HG02870 (cell line): ENCODE data around the gene TNS1.

Experiments used
- ATAC-seq: cut with Tn5 transposase; IDR thresholded peaks from one replicate; pipeline ENCODE4 v1.9.1; 2021; ENCODE audit warnings: mild to moderate bottlenecking, moderate library complexity; ENCODE audit not compliant: unreplicated experiment

TNS1 gene

GRCh38 chr2:217755027-217755745 is 247.6 kb downstream of the TNS1 start:
- ATAC-seq: no peak

- ATAC-seq: no peak
Measured at GRCh38 chr2:217753460-217754200, 249.2 kb downstream of the TNS1 start.

- no peak for ATAC-seq
Measured at GRCh38 chr2:217752714-217753459, 249.9 kb downstream of the TNS1 start.

GRCh38 chr2:217751952-217752351 is 250.8 kb downstream of the TNS1 start:
- ATAC-seq: no peak

GRCh38 chr2:217751192-217751591 is 251.6 kb downstream of the TNS1 start:
- ATAC-seq: no peak
